PC-3 (cell line): ENCODE results near the gene HNRNPA3. TPM values are rescaled to one million over a fixed set of nuclear protein-coding genes. Genes with fewer than 3 reads are reported as not detected.
A peak's percentile ranks its signal among the peaks of the same experiment; 100 is the strongest.

Source experiments
- ATAC-seq: fragments of 200-7000 bp; cut with Tn5 transposase; 2 replicates; pipeline ENCODE4 v1.9.1; 2020; ENCODE audit warnings: mild to moderate bottlenecking, moderate library complexity
- BruUV-seq: library from RNA; stranded (reverse); fragments of 400-500 nt; replicated peaks from 2 replicates; lab custom pipeline; 2021; lab: Mats Ljungman, UMichigan
- CTCF ChIA-PET: fragments of 300-600 bp; sonication (Branson Sonifier 250); formaldehyde crosslinking; loops from one replicate; lab custom pipeline; 2022; ENCODE audit warnings: antibody characterized with exemption; lab: Charles Lee
- POLR2A ChIA-PET: fragments of 300-600 bp; sonication (Branson Sonifier 250); formaldehyde crosslinking; loops from one replicate; lab custom pipeline; 2022; ENCODE audit warnings: antibody characterized with exemption; ENCODE audit not compliant: unreplicated experiment; lab: Charles Lee
- DNase-seq: peaks from one replicate; pipeline ENCODE4 v3.0.0-alpha.2; 2015
- H2AFZ ChIP-seq: fragments of 300-600 bp; sonication (generic); 2 replicates; pipeline ENCODE4 v1.6.0; 2016; ENCODE audit warnings: antibody characterized with exemption, low read length
- H3F3A ChIP-seq: fragments of 300-600 bp; sonication (generic); one replicate; pipeline ENCODE4 v1.6.0; 2017; ENCODE audit warnings: antibody characterized with exemption, low read length, control low read depth, mild to moderate bottlenecking; ENCODE audit not compliant: unreplicated experiment
- H3K27ac ChIP-seq: fragments of 300-600 bp; sonication (generic); 2 replicates; pipeline ENCODE4 v1.5.1; 2016; ENCODE audit warnings: mild to moderate bottlenecking, low read length
- H3K27me3 ChIP-seq: fragments of 300-600 bp; sonication (generic); 2 replicates; pipeline ENCODE4 v1.6.1; 2016; ENCODE audit warnings: low read length, mixed read lengths
- H3K36me3 ChIP-seq: fragments of 300-600 bp; sonication (generic); 2 replicates; pipeline ENCODE4 v1.6.1; 2016; ENCODE audit warnings: low read depth, mixed run types, low read length, mixed read lengths
- H3K4me1 ChIP-seq: fragments of 300-600 bp; sonication (generic); 2 replicates; pipeline ENCODE4 v1.5.1; 2016; ENCODE audit warnings: low read length; ENCODE audit not compliant: insufficient read depth
- H3K4me2 ChIP-seq: fragments of 300-600 bp; sonication (generic); 2 replicates; pipeline ENCODE4 v1.6.0; 2016; ENCODE audit warnings: low read length
- H3K4me3 ChIP-seq: fragments of 300-600 bp; sonication (generic); 2 replicates; pipeline ENCODE4 v1.5.1; 2016; ENCODE audit warnings: mild to moderate bottlenecking, low read length, mixed read lengths
- H3K79me2 ChIP-seq: fragments of 300-600 bp; sonication (generic); 2 replicates; pipeline ENCODE4 v1.6.1; 2017; ENCODE audit warnings: low read length, mixed read lengths
- H3K9ac ChIP-seq: fragments of 300-600 bp; sonication (generic); 2 replicates; pipeline ENCODE4 v1.6.0; 2016; ENCODE audit warnings: mild to moderate bottlenecking, low read length
- H3K9me2 ChIP-seq: fragments of 300-600 bp; sonication (generic); replicated peaks from 2 replicates; pipeline ENCODE4 v1.6.1; 2016; ENCODE audit warnings: mixed run types, low read length, mixed read lengths
- H3K9me3 ChIP-seq: fragments of 300-600 bp; sonication (generic); 2 replicates; pipeline ENCODE4 v1.6.1; 2016; ENCODE audit warnings: low read length, mixed read lengths
- H4K20me1 ChIP-seq: fragments of 300-600 bp; sonication (generic); 2 replicates; pipeline ENCODE4 v1.6.1; 2016; ENCODE audit warnings: low read length, mixed read lengths
- CTCF ChIP-seq: fragments of 300-600 bp; sonication (generic); conservative IDR thresholded peaks from 2 replicates; pipeline ENCODE4 v1.5.1; 2017; ENCODE audit warnings: antibody characterized with exemption, low read depth, mild to moderate bottlenecking, low read length
- EZH2 ChIP-seq: fragments of 300-600 bp; sonication (generic); IDR thresholded peaks from one replicate; pipeline ENCODE4 v1.6.1; 2017; ENCODE audit warnings: antibody characterized with exemption, mild to moderate bottlenecking, low read length; ENCODE audit not compliant: unreplicated experiment
- EZH2phosphoT487 ChIP-seq: fragments of 300-600 bp; sonication (generic); IDR thresholded peaks from 2 replicates; pipeline ENCODE4 v1.6.1; 2018; ENCODE audit warnings: mild to moderate bottlenecking, antibody characterized with exemption, low read length, borderline replicate concordance
- intact Hi-C: fragments of 100-400 bp; cut with micrococcal nuclease; formaldehyde crosslinking; loops from 2 replicates; pipeline ENCODE4 v1.9.0; 2023
- total RNA-seq: library from RNA; depleted of rRNA; stranded (reverse); fragments of >200 nt; gene quantifications from 2 replicates; pipeline ENCODE4 v1.2.3, GENCODE V29; 2014

The HNRNPA3 gene
- total RNA-seq, 1 experiment from 2014 or later, result 50.3 TPM

- BruUV-seq, result TSS peak; percentile 94
- Histone ChIP-seq H3K27me3 (no peaks in the 10 kb centered on the region), H3K4me3 (peak overlapping the region; percentile 70), H3K9ac (peak overlapping the region; percentile 97), H3F3A (no peaks in the 10 kb centered on the region), H3K27ac (peak overlapping the region; percentile 88), H3K9me3 (no peaks in the 10 kb centered on the region), H2AFZ (peak overlapping the region; percentile 27), H3K9me2 (no peaks in the 10 kb centered on the region), H3K36me3 (peaks cover 31% of the 10 kb centered on the region), H3K4me2 (peak overlapping the region; percentile 86), H3K4me1 (peaks cover 16% of the 10 kb centered on the region), H3K79me2 (peaks cover 58% of the 10 kb centered on the region), H4K20me1 (peaks cover 34% of the 10 kb centered on the region)
- no peak for TF ChIP-seq CTCF
- no peak for TF ChIP-seq EZH2
- TF ChIP-seq EZH2phosphoT487, result no peak
- ATAC-seq, result no peak
- ChIA-PET CTCF (interaction anchor here (0.6 kb wide), 1 partner anchor 14 kb away, joined by 3 read pairs; no protein-coding TSS in a partner anchor), POLR2A (interaction anchor here (0.6 kb wide), 1 partner anchor 62 kb away, joined by 4 read pairs; no protein-coding TSS in a partner anchor)
- DNase-seq, result no peak
- intact Hi-C loops, result loop anchor here (2.0 to 5.0 kb wide), 3 partner anchors 31 to 121 kb away; no protein-coding TSS in a partner anchor
These were observed 953 bp upstream of the HNRNPA3 start for GRCh38 chr2:177211576-177212105.

GRCh38 chr2:177212891-177213856, 580 bp downstream of the HNRNPA3 start:
- Histone ChIP-seq H3K4me3 (peak overlapping the region; percentile 92), H3K4me1 (peaks cover 16% of the 10 kb centered on the region), H2AFZ (peak overlapping the region; percentile 37), H3K9me3 (no peaks in the 10 kb centered on the region), H3K27ac (peak overlapping the region; percentile 87), H4K20me1 (peaks cover 48% of the 10 kb centered on the region), H3K4me2 (peak overlapping the region; percentile 99), H3K27me3 (no peaks in the 10 kb centered on the region), H3K9me2 (no peaks in the 10 kb centered on the region), H3K9ac (peak overlapping the region; percentile 99), H3K36me3 (peaks cover 44% of the 10 kb centered on the region), H3K79me2 (peaks cover 74% of the 10 kb centered on the region), H3F3A (no peaks in the 10 kb centered on the region)
- DNase-seq (peak; percentile 81), ATAC-seq (peak; percentile 53)
- POLR2A ChIA-PET, result no interaction called here
- intact Hi-C loops, result loop anchor here (1.0 to 5.0 kb wide), 4 partner anchors 30 to 119 kb away; no protein-coding TSS in a partner anchor
- TF ChIP-seq EZH2 (no peak), CTCF (no peak), EZH2phosphoT487 (no peak)
- BruUV-seq, result TSS peak; percentile 35
- CTCF ChIA-PET, result no interaction called here
